Smooth muscle cell (in vitro differentiated cells): Measurements from ENCODE around the gene GCG. TPM values are rescaled to one million over a fixed set of nuclear protein-coding genes. Genes with fewer than 3 reads are reported as not detected.

Experiments used
- DNase-seq: peaks from one replicate; lab custom pipeline; 2025; ENCODE audit not compliant: unreplicated experiment; lab: John Stamatoyannopoulos, UW
- H2AFZ ChIP-seq: fragments of 200-600 bp; sonication (generic); 2 replicates; pipeline ENCODE4 v1.6.0; 2016; ENCODE audit warnings: antibody characterized with exemption, low read depth, mild to moderate bottlenecking
- H3F3A ChIP-seq: fragments of 200-600 bp; sonication (generic); 2 replicates; pipeline ENCODE4 v1.6.0; 2017; ENCODE audit warnings: antibody characterized with exemption, low read depth
- H3K27ac ChIP-seq: fragments of 200-600 bp; sonication (generic); 2 replicates; pipeline ENCODE4 v1.5.1; 2016; ENCODE audit warnings: low read depth, mild to moderate bottlenecking
- H3K27me3 ChIP-seq: fragments of 200-600 bp; sonication (generic); 2 replicates; pipeline ENCODE4 v1.6.1; 2016; ENCODE audit warnings: low read depth, mild to moderate bottlenecking
- H3K36me3 ChIP-seq: fragments of 200-600 bp; sonication (generic); 2 replicates; pipeline ENCODE4 v1.5.1; 2016; ENCODE audit warnings: low read depth
- H3K4me1 ChIP-seq: fragments of 200-600 bp; sonication (generic); 2 replicates; pipeline ENCODE4 v1.5.1; 2016; ENCODE audit warnings: low read depth
- H3K4me2 ChIP-seq: fragments of 200-600 bp; sonication (generic); 2 replicates; pipeline ENCODE4 v1.6.0; 2016; ENCODE audit warnings: mild to moderate bottlenecking
- H3K4me3 ChIP-seq: fragments of 200-600 bp; sonication (generic); 2 replicates; pipeline ENCODE4 v1.5.1; 2016; ENCODE audit warnings: mild to moderate bottlenecking
- H3K79me2 ChIP-seq: fragments of 200-600 bp; sonication (generic); 2 replicates; pipeline ENCODE4 v1.6.0; 2016; ENCODE audit warnings: low read depth, mild to moderate bottlenecking
- H3K9ac ChIP-seq: fragments of 200-600 bp; sonication (generic); 2 replicates; pipeline ENCODE4 v1.6.0; 2016; ENCODE audit warnings: low read depth
- H3K9me3 ChIP-seq: fragments of 200-600 bp; sonication (generic); replicated peaks from 2 replicates; pipeline ENCODE4 v1.5.1; 2016; ENCODE audit warnings: low read depth
- H4K20me1 ChIP-seq: fragments of 200-600 bp; sonication (generic); 2 replicates; pipeline ENCODE4 v1.6.0; 2016; ENCODE audit warnings: low read depth
- WGBS: methylation state at CpG from one replicate; pipeline ENCODE4 v1.1.7; 2016; ENCODE audit warnings: low lambda C conversion rate; 5-methylcytosine and 5-hydroxymethylcytosine counted together
- polyA plus RNA-seq: library from polyadenylated mRNA; unstranded; fragments of >200 nt; fragmentation: Nextera tagmentation; extraction: Ambion mirVana; gene quantifications from 2 replicates; pipeline ENCODE4 v1.2.1, GENCODE V29; 2016
- total RNA-seq: library from RNA; depleted of rRNA; stranded (reverse); fragments of >200 nt; gene quantifications from 2 replicates; pipeline ENCODE4 v1.2.3, GENCODE V29; 2014
- TF ChIP-seq, protein P1 (sequence below): fragments of 200-600 bp; sonication (generic); IDR thresholded peaks from 2 replicates; pipeline ENCODE4 v1.5.1; 2017; ENCODE audit warnings: borderline replicate concordance, mild to moderate bottlenecking, antibody characterized with exemption; ENCODE audit not compliant: insufficient read depth, poor library complexity, severe bottlenecking

Gene GCG
- total and polyA plus RNA-seq, 2 experiments from 2014 or later: not detected

DNA sequence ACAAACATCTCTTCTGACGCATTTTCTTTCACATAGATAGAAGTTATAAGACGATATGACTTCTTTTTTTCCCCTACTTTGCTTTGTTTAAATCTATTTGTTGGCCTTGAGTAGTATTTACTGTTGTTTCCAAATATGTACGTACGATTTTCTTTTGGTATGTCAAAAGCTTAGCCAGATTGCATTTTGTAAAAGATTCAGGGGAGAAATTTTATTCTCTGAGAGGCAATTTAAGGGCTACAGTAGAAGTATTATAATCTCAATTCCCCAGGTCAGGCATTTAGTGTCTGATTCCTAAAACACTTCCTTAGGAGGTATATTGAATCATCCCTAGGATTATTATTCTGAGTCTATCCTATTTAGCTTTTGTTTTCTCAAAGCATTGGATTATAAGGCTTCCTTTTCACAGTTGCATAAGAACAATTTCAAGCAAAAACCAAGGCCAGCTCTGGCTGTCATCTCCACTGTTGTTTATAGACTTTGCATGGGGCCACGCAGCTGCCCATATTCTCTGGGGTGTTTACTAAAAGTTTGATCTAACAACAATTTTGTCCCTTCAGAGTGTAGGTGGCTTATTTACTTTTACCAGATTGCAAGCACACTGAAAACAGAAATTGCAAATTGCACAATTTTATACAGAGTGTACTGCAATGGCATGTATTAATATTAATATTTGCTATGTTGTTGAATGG, 33.6 kb upstream of the GCG start:
- no peak for DNase-seq
- Histone ChIP-seq H3K79me2 (no peaks in the 10 kb centered on the region), H3K4me1 (no peaks in the 10 kb centered on the region), H3K9ac (no peak overlapping the region), H2AFZ (no peak overlapping the region), H3K27me3 (no peaks in the 10 kb centered on the region), H3F3A (no peaks in the 10 kb centered on the region), H3K27ac (no peak overlapping the region), H3K4me3 (no peak overlapping the region), H3K36me3 (peaks cover 13% of the 10 kb centered on the region), H3K4me2 (no peak overlapping the region), H4K20me1 (no peaks in the 10 kb centered on the region), H3K9me3 (no peaks in the 10 kb centered on the region)
- 90% methylated on average over 5 of the region's 5 CpGs for WGBS
- TF ChIP-seq, protein P1, sequence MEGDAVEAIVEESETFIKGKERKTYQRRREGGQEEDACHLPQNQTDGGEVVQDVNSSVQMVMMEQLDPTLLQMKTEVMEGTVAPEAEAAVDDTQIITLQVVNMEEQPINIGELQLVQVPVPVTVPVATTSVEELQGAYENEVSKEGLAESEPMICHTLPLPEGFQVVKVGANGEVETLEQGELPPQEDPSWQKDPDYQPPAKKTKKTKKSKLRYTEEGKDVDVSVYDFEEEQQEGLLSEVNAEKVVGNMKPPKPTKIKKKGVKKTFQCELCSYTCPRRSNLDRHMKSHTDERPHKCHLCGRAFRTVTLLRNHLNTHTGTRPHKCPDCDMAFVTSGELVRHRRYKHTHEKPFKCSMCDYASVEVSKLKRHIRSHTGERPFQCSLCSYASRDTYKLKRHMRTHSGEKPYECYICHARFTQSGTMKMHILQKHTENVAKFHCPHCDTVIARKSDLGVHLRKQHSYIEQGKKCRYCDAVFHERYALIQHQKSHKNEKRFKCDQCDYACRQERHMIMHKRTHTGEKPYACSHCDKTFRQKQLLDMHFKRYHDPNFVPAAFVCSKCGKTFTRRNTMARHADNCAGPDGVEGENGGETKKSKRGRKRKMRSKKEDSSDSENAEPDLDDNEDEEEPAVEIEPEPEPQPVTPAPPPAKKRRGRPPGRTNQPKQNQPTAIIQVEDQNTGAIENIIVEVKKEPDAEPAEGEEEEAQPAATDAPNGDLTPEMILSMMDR: no peak

DNA sequence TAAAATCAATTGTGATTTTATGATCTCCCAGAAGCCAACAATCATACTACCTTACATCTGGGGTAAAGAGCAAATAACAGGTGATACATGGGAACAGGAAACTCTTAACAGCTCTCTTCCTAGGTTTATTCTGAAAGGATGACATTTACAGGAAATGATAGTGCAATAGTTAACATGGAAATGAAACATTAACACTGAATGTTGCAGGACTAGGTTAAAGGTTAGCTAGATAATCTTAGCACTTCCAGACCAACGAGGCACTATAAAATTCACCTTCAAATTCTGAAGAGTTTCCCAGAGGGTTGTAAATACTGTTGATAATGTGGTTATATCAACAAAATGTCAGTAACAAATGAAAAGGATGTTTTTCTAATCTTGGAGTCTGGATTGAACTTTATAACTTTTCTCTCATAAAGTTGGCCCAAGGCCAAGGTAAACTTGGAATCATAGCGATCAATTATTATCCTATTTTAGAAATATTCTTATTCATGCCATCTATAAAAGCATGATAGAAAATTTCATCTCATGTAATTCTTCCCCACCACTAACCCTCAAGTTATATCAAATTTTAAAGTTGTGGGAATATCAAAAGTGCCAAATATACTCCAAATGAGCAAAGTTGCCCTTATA, 32.9 kb upstream of the GCG start:
- Histone ChIP-seq H3K79me2 (no peaks in the 10 kb centered on the region), H3K4me1 (no peaks in the 10 kb centered on the region), H2AFZ (no peak overlapping the region), H3K27me3 (no peaks in the 10 kb centered on the region), H3K9me3 (no peaks in the 10 kb centered on the region), H3K27ac (no peak overlapping the region), H3K9ac (no peak overlapping the region), H3K4me3 (no peak overlapping the region), H3K4me2 (no peak overlapping the region), H4K20me1 (no peaks in the 10 kb centered on the region), H3F3A (no peaks in the 10 kb centered on the region), H3K36me3 (peaks cover 13% of the 10 kb centered on the region)
- WGBS: 89% methylated on average over 2 of the region's 2 CpGs
- DNase-seq: no peak
- TF ChIP-seq, protein P1: no peak

DNA sequence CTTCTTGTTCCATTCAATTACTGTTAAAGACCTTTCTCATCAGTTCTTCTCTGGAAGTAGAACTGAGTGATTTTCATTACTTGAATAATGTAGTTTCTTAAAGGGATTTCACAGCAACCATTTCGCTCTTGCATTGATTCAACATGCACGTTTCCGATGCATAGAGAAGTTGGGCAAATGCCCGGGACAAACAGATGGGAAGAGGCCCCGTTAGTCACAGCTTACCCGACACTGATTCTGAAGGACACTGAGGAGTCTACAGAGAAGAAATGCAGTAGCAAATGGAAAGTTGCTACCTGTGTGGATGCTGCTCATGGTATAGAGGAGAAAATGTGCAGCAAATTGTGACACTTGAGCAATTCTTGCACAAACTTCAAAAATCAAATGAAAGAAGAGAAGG, 32.3 kb upstream of the GCG start:
- no peak for DNase-seq
- Histone ChIP-seq H3K79me2 (no peaks in the 10 kb centered on the region), H4K20me1 (no peaks in the 10 kb centered on the region), H3K9me3 (no peaks in the 10 kb centered on the region), H3K27me3 (no peaks in the 10 kb centered on the region), H3F3A (no peaks in the 10 kb centered on the region), H3K27ac (no peak overlapping the region), H3K4me1 (no peaks in the 10 kb centered on the region), H3K4me2 (no peak overlapping the region), H2AFZ (no peak overlapping the region), H3K36me3 (peaks cover 13% of the 10 kb centered on the region), H3K9ac (no peak overlapping the region), H3K4me3 (no peak overlapping the region)
- WGBS: 94% methylated on average over 6 of the region's 6 CpGs
- TF ChIP-seq, protein P1: no peak

DNA sequence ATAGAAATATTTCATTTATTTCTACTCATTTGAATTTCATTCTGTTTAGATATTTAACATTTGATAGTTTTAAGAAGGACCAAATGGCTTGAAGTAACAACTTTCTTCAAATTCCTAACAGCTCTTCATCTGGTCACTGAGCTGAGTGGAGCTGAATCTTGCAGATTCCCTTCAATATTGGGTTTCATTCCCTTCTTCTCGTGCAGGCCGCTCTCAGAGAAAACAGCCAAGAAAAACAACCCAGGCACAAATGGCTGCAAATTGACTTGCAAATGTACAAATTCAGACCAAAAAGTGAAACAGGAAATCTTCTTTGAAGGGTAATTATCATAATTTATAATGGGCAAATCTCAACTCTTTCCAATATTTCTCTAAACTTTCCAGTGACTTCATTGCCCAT, 30.3 kb upstream of the GCG start:
- peaks cover 9% of the 10 kb centered on the region for H3K36me3 ChIP-seq

More for the DNA sequence above, 30.3 kb upstream of the GCG start:
- Histone ChIP-seq H3F3A (no peaks in the 10 kb centered on the region), H3K79me2 (no peaks in the 10 kb centered on the region), H3K4me3 (no peak overlapping the region), H3K4me2 (no peak overlapping the region), H3K27ac (no peak overlapping the region), H3K27me3 (no peaks in the 10 kb centered on the region), H2AFZ (no peak overlapping the region), H3K4me1 (no peaks in the 10 kb centered on the region), H4K20me1 (no peaks in the 10 kb centered on the region), H3K9me3 (no peaks in the 10 kb centered on the region), H3K9ac (no peak overlapping the region)
- no peak for DNase-seq
- WGBS: 94% methylated on average over 2 of the region's 2 CpGs
- TF ChIP-seq, protein P1: no peak
